ENCODE data around the gene AFP.

DNA sequence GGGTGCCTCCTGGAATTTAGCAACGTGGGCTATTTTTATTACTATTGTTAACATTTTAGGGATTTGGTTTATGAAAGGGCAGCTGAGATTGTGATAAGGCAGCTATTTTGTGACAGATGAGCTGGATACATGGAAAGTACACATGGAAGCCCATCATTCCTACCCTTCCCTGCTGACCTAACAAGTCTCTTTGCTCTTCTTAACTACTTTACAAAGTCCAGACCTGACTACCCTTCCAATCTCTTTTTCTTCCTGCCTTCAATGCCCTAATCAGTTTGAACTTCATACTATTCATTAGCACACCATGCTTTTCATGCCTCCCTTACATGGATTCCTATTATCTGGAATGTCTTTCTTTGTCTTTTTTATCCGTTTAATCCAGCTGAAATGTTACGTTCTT lies 9.4 kb upstream of the AFP start:
- TF ChIP-seq FOXA1 (IDR thresholded peaks at IDR 0.05) (no peak), BHLHE40 (IDR thresholded peaks at IDR 0.05; ENCODE audit: borderline replicate concordance) (no peak), LEF1 (IDR thresholded peaks at IDR 0.05; ENCODE audit: borderline replicate concordance) (no peak), ELF4 (IDR thresholded peaks at IDR 0.05) (no peak), ZNF384 (IDR thresholded peaks at IDR 0.05) (no peak), CTBP1 (IDR thresholded peaks at IDR 0.05; ENCODE audit: borderline replicate concordance) (no peak), ARNT (IDR thresholded peaks at IDR 0.05) (no peak), SUZ12 (IDR thresholded peaks at IDR 0.05) (no peak), FOXM1 (IDR thresholded peaks at IDR 0.05; ENCODE audit: borderline replicate concordance) (no peak), SP1 (IDR thresholded peaks at IDR 0.05) (no peak), L3MBTL2 (conservative IDR thresholded peaks at IDR 0.05) (no peak), HDGF (IDR thresholded peaks at IDR 0.05; ENCODE audit: borderline replicate concordance) (no peak), FOXK2 (IDR thresholded peaks at IDR 0.05) (no peak)
- TF ChIP-seq, protein P1, sequence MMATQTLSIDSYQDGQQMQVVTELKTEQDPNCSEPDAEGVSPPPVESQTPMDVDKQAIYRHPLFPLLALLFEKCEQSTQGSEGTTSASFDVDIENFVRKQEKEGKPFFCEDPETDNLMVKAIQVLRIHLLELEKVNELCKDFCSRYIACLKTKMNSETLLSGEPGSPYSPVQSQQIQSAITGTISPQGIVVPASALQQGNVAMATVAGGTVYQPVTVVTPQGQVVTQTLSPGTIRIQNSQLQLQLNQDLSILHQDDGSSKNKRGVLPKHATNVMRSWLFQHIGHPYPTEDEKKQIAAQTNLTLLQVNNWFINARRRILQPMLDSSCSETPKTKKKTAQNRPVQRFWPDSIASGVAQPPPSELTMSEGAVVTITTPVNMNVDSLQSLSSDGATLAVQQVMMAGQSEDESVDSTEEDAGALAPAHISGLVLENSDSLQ (IDR thresholded peaks at IDR 0.05), result no peak

Measured in HEK293T (cell line).